ENCODE measurements around the gene RAB35. TPM values are rescaled to one million over a fixed set of nuclear protein-coding genes. Genes with fewer than 3 reads are reported as not detected.

The RAB35 gene
- total RNA-seq, 1 donor from 2014 or later = 15.1 TPM

GRCh38 chr12:120150919-120151525 lies 34.5 kb upstream of the RAB35 start:
- Histone ChIP-seq H3K4me1 (ENCODE audit: control insufficient read depth in 3 of 3, insufficient read depth in 3 of 3, low read length in 3 of 3) (no peaks in the 10 kb centered on the region), H3K36me3 (ENCODE audit: control insufficient read depth in 3 of 3, insufficient read depth in 3 of 3, low read length in 3 of 3) (peaks cover 81 to 85% (median 83%) of the 10 kb centered on the region in 3 donors), H3K9me3 (ENCODE audit: control insufficient read depth in 3 of 3, low read length in 3 of 3) (no peaks in the 10 kb centered on the region), H3K27ac (ENCODE audit: low read depth, low read length) (no peak overlapping the region), H3K27me3 (ENCODE audit: control insufficient read depth in 3 of 3, insufficient read depth in 3 of 3, low read length in 3 of 3) (no peaks in the 10 kb centered on the region), H3K4me3 (ENCODE audit: low read length in 3 of 3) (no peak overlapping the region), H3K9ac (ENCODE audit: low read depth in 1 of 3, low read length in 3 of 3) (no peak overlapping the region)

DNA sequence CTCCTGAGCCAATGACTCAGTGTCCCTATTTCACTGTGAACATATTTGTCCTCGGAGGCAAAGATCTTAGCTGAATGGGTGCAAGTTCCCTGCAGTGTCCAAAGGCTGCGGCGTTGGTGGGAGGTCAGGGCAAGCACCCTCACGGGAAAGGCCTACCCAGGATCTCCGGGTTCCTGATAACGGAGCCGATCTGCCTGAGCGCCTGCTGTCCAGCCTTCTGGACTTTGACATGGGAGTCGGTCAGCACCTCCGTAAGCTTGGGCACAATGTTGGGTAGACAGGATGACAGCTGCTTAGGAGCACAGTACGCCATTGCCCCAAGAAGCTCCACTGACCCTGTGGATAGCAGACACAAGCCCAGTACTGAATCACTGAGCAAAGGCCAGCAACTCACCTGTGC lies 31.5 kb upstream of the RAB35 start:
- Histone ChIP-seq H3K27ac (ENCODE audit: low read depth, low read length) (no peak overlapping the region), H3K27me3 (ENCODE audit: control insufficient read depth in 3 of 3, insufficient read depth in 3 of 3, low read length in 3 of 3) (no peaks in the 10 kb centered on the region), H3K9ac (ENCODE audit: low read depth in 1 of 3, low read length in 3 of 3) (no peak overlapping the region), H3K9me3 (ENCODE audit: control insufficient read depth in 3 of 3, low read length in 3 of 3) (no peaks in the 10 kb centered on the region), H3K4me1 (ENCODE audit: control insufficient read depth in 3 of 3, insufficient read depth in 3 of 3, low read length in 3 of 3) (no peaks in the 10 kb centered on the region), H3K36me3 (ENCODE audit: control insufficient read depth in 3 of 3, insufficient read depth in 3 of 3, low read length in 3 of 3) (peaks cover 74 to 77% (median 76%) of the 10 kb centered on the region in 3 donors), H3K4me3 (ENCODE audit: low read length in 3 of 3) (no peak overlapping the region)

DNA sequence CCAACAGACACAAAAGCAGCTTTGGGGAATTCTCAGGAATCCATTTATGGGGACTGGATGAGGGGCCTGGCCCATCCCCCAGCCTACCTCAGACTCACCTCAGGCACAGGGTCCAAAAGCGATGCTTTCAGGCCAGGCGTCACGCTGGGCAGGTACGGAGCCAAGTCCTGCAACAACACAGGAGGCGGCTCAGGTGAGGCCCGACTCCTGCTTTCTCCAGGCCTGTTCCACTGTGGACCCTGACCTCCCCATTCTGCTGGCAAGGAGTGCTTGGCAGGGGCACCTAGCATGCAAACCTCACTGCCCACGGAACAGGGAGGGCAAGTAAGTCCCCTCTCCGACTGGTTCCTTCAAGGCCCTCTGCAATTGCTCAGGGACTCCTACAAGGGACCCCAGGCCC lies 28.6 kb upstream of the RAB35 start:
- Histone ChIP-seq H3K4me3 (ENCODE audit: low read length in 3 of 3) (no peak overlapping the region), H3K27me3 (ENCODE audit: control insufficient read depth in 3 of 3, insufficient read depth in 3 of 3, low read length in 3 of 3) (no peaks in the 10 kb centered on the region), H3K9ac (ENCODE audit: low read depth in 1 of 3, low read length in 3 of 3) (no peak overlapping the region), H3K4me1 (ENCODE audit: control insufficient read depth in 3 of 3, insufficient read depth in 3 of 3, low read length in 3 of 3) (no peaks in the 10 kb centered on the region), H3K36me3 (ENCODE audit: control insufficient read depth in 3 of 3, insufficient read depth in 3 of 3, low read length in 3 of 3) (peaks cover 80 to 86% (median 83%) of the 10 kb centered on the region in 3 donors), H3K27ac (ENCODE audit: low read depth, low read length) (no peak overlapping the region), H3K9me3 (ENCODE audit: control insufficient read depth in 3 of 3, low read length in 3 of 3) (no peaks in the 10 kb centered on the region)

- Histone ChIP-seq H3K27me3 (ENCODE audit: control insufficient read depth in 3 of 3, insufficient read depth in 3 of 3, low read length in 3 of 3) (no peaks in the 10 kb centered on the region), H3K4me3 (ENCODE audit: low read length in 3 of 3) (no peak overlapping the region), H3K27ac (ENCODE audit: low read depth, low read length) (no peak overlapping the region), H3K9me3 (ENCODE audit: control insufficient read depth in 3 of 3, low read length in 3 of 3) (no peaks in the 10 kb centered on the region), H3K4me1 (ENCODE audit: control insufficient read depth in 3 of 3, insufficient read depth in 3 of 3, low read length in 3 of 3) (no peaks in the 10 kb centered on the region), H3K9ac (ENCODE audit: low read depth in 1 of 3, low read length in 3 of 3) (no peak overlapping the region), H3K36me3 (ENCODE audit: control insufficient read depth in 3 of 3, insufficient read depth in 3 of 3, low read length in 3 of 3) (peaks cover 79 to 86% (median 79%) of the 10 kb centered on the region in 3 donors)
These were observed 27.7 kb upstream of the RAB35 start for GRCh38 chr12:120144215-120144614.

DNA sequence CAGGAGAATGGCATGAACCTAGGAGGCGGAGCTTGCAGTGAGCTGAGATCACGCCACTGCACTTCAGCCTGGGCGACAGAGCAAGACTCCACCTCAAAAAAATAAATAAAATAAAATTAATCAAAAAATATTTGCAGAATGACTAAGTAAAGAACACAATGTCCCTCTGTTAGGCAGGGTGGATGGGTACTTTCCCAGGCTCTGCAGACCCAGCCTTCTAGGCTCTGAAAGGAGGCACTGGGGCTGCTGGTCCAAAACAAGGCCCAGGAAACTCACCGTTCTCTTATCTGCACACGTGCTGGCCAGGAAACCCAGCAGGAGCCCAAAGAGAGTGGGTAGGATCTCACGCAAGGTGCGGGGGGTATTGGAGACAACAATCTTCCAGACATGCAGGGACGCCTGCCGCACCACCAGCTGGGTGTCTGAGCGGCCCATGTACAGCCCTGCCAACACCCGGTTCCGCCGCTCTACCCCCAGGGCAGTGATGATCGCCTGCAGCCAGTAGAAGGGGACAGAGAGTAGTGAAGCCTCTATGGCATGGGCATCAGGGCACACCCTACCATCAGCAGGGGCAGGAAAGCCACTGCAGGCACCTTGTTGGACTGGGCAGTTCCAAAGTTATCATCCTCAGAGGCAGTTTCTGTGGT lies 25.8 kb upstream of the RAB35 start:
- Histone ChIP-seq H3K36me3 (ENCODE audit: control insufficient read depth in 3 of 3, insufficient read depth in 3 of 3, low read length in 3 of 3) (peaks cover 77 to 85% (median 78%) of the 10 kb centered on the region in 3 donors), H3K4me3 (ENCODE audit: low read length in 3 of 3) (no peak overlapping the region), H3K9ac (ENCODE audit: low read depth in 1 of 3, low read length in 3 of 3) (no peak overlapping the region), H3K9me3 (ENCODE audit: control insufficient read depth in 3 of 3, low read length in 3 of 3) (no peaks in the 10 kb centered on the region), H3K27me3 (ENCODE audit: control insufficient read depth in 3 of 3, insufficient read depth in 3 of 3, low read length in 3 of 3) (no peaks in the 10 kb centered on the region), H3K27ac (ENCODE audit: low read depth, low read length) (no peak overlapping the region), H3K4me1 (ENCODE audit: control insufficient read depth in 3 of 3, insufficient read depth in 3 of 3, low read length in 3 of 3) (no peaks in the 10 kb centered on the region)

DNA sequence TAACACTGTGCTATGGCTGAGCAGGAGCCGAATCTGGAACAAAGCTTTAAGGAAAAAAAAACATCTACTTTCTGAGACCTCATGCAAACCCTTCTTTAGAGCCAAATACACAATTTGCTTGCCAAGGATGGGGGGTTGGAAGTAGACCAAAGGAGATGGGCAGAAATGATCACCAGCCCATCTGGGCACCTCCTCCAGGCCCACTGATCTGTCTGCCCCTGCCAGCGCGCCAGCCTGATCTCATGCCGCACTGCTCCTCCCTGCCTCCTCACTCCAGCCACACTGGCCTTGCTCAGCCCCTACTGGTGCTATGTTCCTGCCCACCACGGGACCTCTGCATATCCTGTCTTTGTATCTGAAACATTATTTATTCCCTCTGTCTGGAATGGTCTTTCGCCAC lies 24.8 kb upstream of the RAB35 start:
- Histone ChIP-seq H3K4me3 (ENCODE audit: low read length in 3 of 3) (no peak overlapping the region), H3K36me3 (ENCODE audit: control insufficient read depth in 3 of 3, insufficient read depth in 3 of 3, low read length in 3 of 3) (peaks cover 78 to 88% (median 78%) of the 10 kb centered on the region in 3 donors), H3K9me3 (ENCODE audit: control insufficient read depth in 3 of 3, low read length in 3 of 3) (no peaks in the 10 kb centered on the region), H3K27me3 (ENCODE audit: control insufficient read depth in 3 of 3, insufficient read depth in 3 of 3, low read length in 3 of 3) (no peaks in the 10 kb centered on the region), H3K9ac (ENCODE audit: low read depth in 1 of 3, low read length in 3 of 3) (no peak overlapping the region), H3K4me1 (ENCODE audit: control insufficient read depth in 3 of 3, insufficient read depth in 3 of 3, low read length in 3 of 3) (peaks cover 1 to 7% (median 2%) of the 10 kb centered on the region in 3 donors), H3K27ac (ENCODE audit: low read depth, low read length) (no peak overlapping the region)

DNA sequence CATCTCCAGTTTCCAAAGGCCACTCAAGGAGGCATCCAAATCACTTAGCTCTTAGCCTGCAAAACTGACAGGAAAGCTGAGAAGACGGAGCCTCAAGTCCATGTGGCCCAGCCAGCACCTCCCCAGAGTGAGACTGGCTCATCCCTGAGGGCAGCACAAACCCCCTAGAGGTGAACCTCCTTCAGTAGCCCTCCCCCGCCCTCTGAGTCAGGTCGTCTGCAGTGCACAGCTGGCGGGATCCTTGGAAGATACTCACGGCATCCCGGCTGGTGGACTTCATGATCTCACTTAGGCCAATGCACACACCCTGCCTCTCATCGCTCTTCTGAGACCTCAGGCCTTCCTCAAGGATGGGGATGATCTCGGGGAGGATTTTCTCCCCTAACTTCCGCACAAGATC lies 24.1 kb upstream of the RAB35 start:
- peaks cover 4 to 9% (median 5%) of the 10 kb centered on the region in 3 donors for H3K4me1 ChIP-seq (ENCODE audit: control insufficient read depth in 3 of 3, insufficient read depth in 3 of 3, low read length in 3 of 3)
- H3K9ac ChIP-seq (ENCODE audit: low read depth in 1 of 3, low read length in 3 of 3) = no peak overlapping the region
- no peak overlapping the region for H3K4me3 ChIP-seq (ENCODE audit: low read length in 3 of 3)
- no peak overlapping the region for H3K27ac ChIP-seq (ENCODE audit: low read depth, low read length)
- peaks cover 82 to 90% (median 84%) of the 10 kb centered on the region in 3 donors for H3K36me3 ChIP-seq (ENCODE audit: control insufficient read depth in 3 of 3, insufficient read depth in 3 of 3, low read length in 3 of 3)
- no peaks in the 10 kb centered on the region for H3K9me3 ChIP-seq (ENCODE audit: control insufficient read depth in 3 of 3, low read length in 3 of 3)
- H3K27me3 ChIP-seq (ENCODE audit: control insufficient read depth in 3 of 3, insufficient read depth in 3 of 3, low read length in 3 of 3) = no peaks in the 10 kb centered on the region

DNA sequence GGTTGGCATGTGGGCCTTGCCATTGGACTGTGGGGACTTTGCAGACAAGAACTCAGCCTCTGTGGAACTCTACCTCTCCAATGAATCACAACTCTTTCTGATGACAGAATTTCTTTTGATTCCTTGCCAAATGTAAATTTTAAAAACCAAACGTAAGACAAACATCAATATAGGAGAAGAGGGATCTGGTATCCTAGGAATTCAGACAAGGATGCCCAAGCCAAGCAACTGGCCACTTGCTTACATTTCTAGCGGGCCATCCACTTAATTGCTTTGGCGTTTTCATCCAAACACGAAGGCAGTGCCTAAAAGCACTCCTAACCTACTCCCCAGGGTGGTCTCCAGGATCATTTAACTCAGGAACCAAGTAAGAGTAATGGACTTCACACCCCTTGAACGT lies 23.4 kb upstream of the RAB35 start:
- Histone ChIP-seq H3K9ac (ENCODE audit: low read depth in 1 of 3, low read length in 3 of 3) (no peak overlapping the region), H3K4me3 (ENCODE audit: low read length in 3 of 3) (no peak overlapping the region), H3K4me1 (ENCODE audit: control insufficient read depth in 3 of 3, insufficient read depth in 3 of 3, low read length in 3 of 3) (peaks cover 4 to 9% (median 5%) of the 10 kb centered on the region in 3 donors), H3K9me3 (ENCODE audit: control insufficient read depth in 3 of 3, low read length in 3 of 3) (no peaks in the 10 kb centered on the region), H3K27ac (ENCODE audit: low read depth, low read length) (no peak overlapping the region), H3K36me3 (ENCODE audit: control insufficient read depth in 3 of 3, insufficient read depth in 3 of 3, low read length in 3 of 3) (peaks cover 78 to 87% (median 82%) of the 10 kb centered on the region in 3 donors), H3K27me3 (ENCODE audit: control insufficient read depth in 3 of 3, insufficient read depth in 3 of 3, low read length in 3 of 3) (no peaks in the 10 kb centered on the region)

- H3K4me3 ChIP-seq (ENCODE audit: low read length in 3 of 3) = no peak overlapping the region
- no peak overlapping the region for H3K9ac ChIP-seq (ENCODE audit: low read depth in 1 of 3, low read length in 3 of 3)
- peaks cover 4 to 9% (median 5%) of the 10 kb centered on the region in 3 donors for H3K4me1 ChIP-seq (ENCODE audit: control insufficient read depth in 3 of 3, insufficient read depth in 3 of 3, low read length in 3 of 3)
- H3K36me3 ChIP-seq (ENCODE audit: control insufficient read depth in 3 of 3, insufficient read depth in 3 of 3, low read length in 3 of 3) = peaks cover 77 to 90% (median 87%) of the 10 kb centered on the region in 3 donors
- no peaks in the 10 kb centered on the region for H3K27me3 ChIP-seq (ENCODE audit: control insufficient read depth in 3 of 3, insufficient read depth in 3 of 3, low read length in 3 of 3)
- H3K27ac ChIP-seq (ENCODE audit: low read depth, low read length) = no peak overlapping the region
- H3K9me3 ChIP-seq (ENCODE audit: control insufficient read depth in 3 of 3, low read length in 3 of 3) = no peaks in the 10 kb centered on the region
These were observed 21.8 kb upstream of the RAB35 start for GRCh38 chr12:120138366-120138765.

DNA sequence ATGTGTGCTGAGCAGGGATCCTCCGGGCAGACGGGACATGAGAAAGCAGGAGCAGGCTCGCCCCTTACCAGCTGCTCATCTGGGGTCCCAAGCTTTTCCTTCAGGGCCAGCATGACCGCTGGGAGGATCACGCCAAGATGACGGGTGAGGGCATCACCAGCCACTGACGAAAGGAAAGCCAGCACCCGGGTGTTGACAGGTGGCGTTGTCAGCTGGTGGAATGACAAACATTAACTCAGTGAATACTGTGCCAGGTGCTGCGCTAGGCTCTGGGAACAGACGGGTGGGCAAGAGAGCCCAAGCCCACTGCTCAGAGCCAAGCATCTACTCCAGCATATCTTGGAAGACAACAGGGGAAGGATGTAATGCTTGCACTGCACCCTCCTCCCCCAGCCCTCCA lies 21.3 kb upstream of the RAB35 start:
- no peaks in the 10 kb centered on the region for H3K9me3 ChIP-seq (ENCODE audit: control insufficient read depth in 3 of 3, low read length in 3 of 3)
- peaks cover 78 to 91% (median 91%) of the 10 kb centered on the region in 3 donors for H3K36me3 ChIP-seq (ENCODE audit: control insufficient read depth in 3 of 3, insufficient read depth in 3 of 3, low read length in 3 of 3)
- H3K27ac ChIP-seq (ENCODE audit: low read depth, low read length) = no peak overlapping the region
- no peaks in the 10 kb centered on the region for H3K27me3 ChIP-seq (ENCODE audit: control insufficient read depth in 3 of 3, insufficient read depth in 3 of 3, low read length in 3 of 3)
- H3K4me1 ChIP-seq (ENCODE audit: control insufficient read depth in 3 of 3, insufficient read depth in 3 of 3, low read length in 3 of 3) = peaks cover 4 to 9% (median 9%) of the 10 kb centered on the region in 3 donors
- H3K9ac ChIP-seq (ENCODE audit: low read depth in 1 of 3, low read length in 3 of 3) = no peak overlapping the region
- no peak overlapping the region for H3K4me3 ChIP-seq (ENCODE audit: low read length in 3 of 3)

All from skeletal muscle tissue (tissue), 4 donors.